HG02642 (cell line): ENCODE data around the gene RAG1.

ENCODE experiments used
- ATAC-seq: cut with Tn5 transposase; IDR thresholded peaks from one replicate; pipeline ENCODE4 v1.9.1; 2021; ENCODE audit warnings: mild to moderate bottlenecking; ENCODE audit not compliant: unreplicated experiment, poor library complexity

The RAG1 gene

GRCh38 chr11:36623494-36623893, 55.7 kb downstream of the RAG1 start:
- no peak for ATAC-seq

GRCh38 chr11:36627006-36627405, 59.2 kb downstream of the RAG1 start:
- no peak for ATAC-seq

GRCh38 chr11:36627471-36627870, 59.7 kb downstream of the RAG1 start:
- no peak for ATAC-seq

- no peak for ATAC-seq
Observed at GRCh38 chr11:36628141-36628540, 60.3 kb downstream of the RAG1 start.

GRCh38 chr11:36628765-36629244, 61.0 kb downstream of the RAG1 start:
- no peak for ATAC-seq
